ENCODE data around the gene FGF14. TPM values are rescaled to one million over a fixed set of nuclear protein-coding genes. Genes with fewer than 3 reads are reported as not detected.
"Not testable (repeated sequence)": the region's sequence is repeated elsewhere in the genome, so short reads cannot be mapped to it uniquely, and the experiment has no call there.

FGF14 gene
- total and polyA plus RNA-seq, 7 experiments from 2014 or later, result not detected

- Mint-ChIP-seq H3K27ac (no peak overlapping the region), H3K36me3 (no peaks in the 10 kb centered on the region), H3K9me3 (peaks cover 0 to 4% (median 0%) of the 10 kb centered on the region in 11 donors), H3K4me1 (no peaks in the 10 kb centered on the region), H3K4me3 (no peak overlapping the region), H3K27me3 (peaks cover 0 to 19% (median 17%) of the 10 kb centered on the region in 5 donors)
- ChIA-PET CTCF (no interaction called here), POLR2A (no interaction called here)
- H3K27me3 ChIP-seq (ENCODE audit: control insufficient read depth in 2 of 2, insufficient read depth in 2 of 2, low read length in 2 of 2), result no peaks in the 10 kb centered on the region
- intact Hi-C loops (cut with micrococcal nuclease), result no loop called here
- H3K9me3 ChIP-seq (ENCODE audit: control insufficient read depth in 2 of 3, low read length in 3 of 3), result no peaks in the 10 kb centered on the region
- DNase-seq (no peak), ATAC-seq (no peak)
- no peaks in the 10 kb centered on the region for H3K36me3 ChIP-seq (ENCODE audit: control insufficient read depth in 2 of 3, insufficient read depth in 3 of 3, low read length in 3 of 3)
- no peaks in the 10 kb centered on the region for H3K4me1 ChIP-seq (ENCODE audit: control insufficient read depth in 2 of 2, insufficient read depth in 2 of 2, low read length in 2 of 2)
- no peak overlapping the region for H3K4me3 ChIP-seq (ENCODE audit: low read length)
- no peak overlapping the region for H3K27ac ChIP-seq (ENCODE audit: low read depth, low read length)
Observed at GRCh38 chr13:102091231-102091630, 310.6 kb downstream of the FGF14 start.

GRCh38 chr13:102090532-102090931 lies 311.3 kb downstream of the FGF14 start:
- no peaks in the 10 kb centered on the region for H3K27me3 ChIP-seq (ENCODE audit: control insufficient read depth in 2 of 2, insufficient read depth in 2 of 2, low read length in 2 of 2)
- no peak overlapping the region for H3K4me3 Mint-ChIP-seq
- POLR2A ChIA-PET, result no interaction called here
- H3K4me3 ChIP-seq (ENCODE audit: low read length), result no peak overlapping the region
- H3K4me1 Mint-ChIP-seq, result no peaks in the 10 kb centered on the region
- H3K9me3 ChIP-seq (ENCODE audit: control insufficient read depth in 2 of 3, low read length in 3 of 3), result no peaks in the 10 kb centered on the region
- H3K36me3 ChIP-seq (ENCODE audit: control insufficient read depth in 2 of 3, insufficient read depth in 3 of 3, low read length in 3 of 3), result no peaks in the 10 kb centered on the region
- no peaks in the 10 kb centered on the region for H3K4me1 ChIP-seq (ENCODE audit: control insufficient read depth in 2 of 2, insufficient read depth in 2 of 2, low read length in 2 of 2)
- peaks cover 0 to 4% (median 0%) of the 10 kb centered on the region in 11 donors for H3K9me3 Mint-ChIP-seq
- H3K27me3 Mint-ChIP-seq, result peaks cover 0 to 19% (median 17%) of the 10 kb centered on the region in 5 donors
- DNase-seq (no peak), ATAC-seq (no peak)
- no peaks in the 10 kb centered on the region for H3K36me3 Mint-ChIP-seq
- no peak overlapping the region for H3K27ac ChIP-seq (ENCODE audit: low read depth, low read length)
- no peak overlapping the region for H3K27ac Mint-ChIP-seq
- intact Hi-C loops (cut with micrococcal nuclease), result no loop called here
- CTCF ChIA-PET, result no interaction called here

- no peaks in the 10 kb centered on the region for H3K4me1 ChIP-seq (ENCODE audit: control insufficient read depth in 2 of 2, insufficient read depth in 2 of 2, low read length in 2 of 2)
- H3K36me3 ChIP-seq (ENCODE audit: control insufficient read depth in 2 of 3, insufficient read depth in 3 of 3, low read length in 3 of 3), result no peaks in the 10 kb centered on the region
- ChIA-PET POLR2A (no interaction called here), CTCF (no interaction called here)
- ATAC-seq, result no peak
- H3K4me3 ChIP-seq (ENCODE audit: low read length), result no peak overlapping the region
- Mint-ChIP-seq H3K27ac (no peak overlapping the region), H3K36me3 (no peaks in the 10 kb centered on the region), H3K4me1 (no peaks in the 10 kb centered on the region), H3K27me3 (peaks cover 0 to 19% (median 14%) of the 10 kb centered on the region in 5 donors), H3K9me3 (peaks cover 0 to 4% (median 0%) of the 10 kb centered on the region in 11 donors), H3K4me3 (no peak overlapping the region)
- no peaks in the 10 kb centered on the region for H3K27me3 ChIP-seq (ENCODE audit: control insufficient read depth in 2 of 2, insufficient read depth in 2 of 2, low read length in 2 of 2)
- no peak overlapping the region for H3K27ac ChIP-seq (ENCODE audit: low read depth, low read length)
- no peaks in the 10 kb centered on the region for H3K9me3 ChIP-seq (ENCODE audit: control insufficient read depth in 2 of 3, low read length in 3 of 3)
- intact Hi-C loops (cut with micrococcal nuclease), result no loop called here
- DNase-seq, result no peak
Observed at GRCh38 chr13:102089722-102090121, 312.1 kb downstream of the FGF14 start.

GRCh38 chr13:102089177-102089576 lies 312.7 kb downstream of the FGF14 start:
- no peak for DNase-seq
- POLR2A ChIA-PET, result no interaction called here
- Histone ChIP-seq H3K36me3 (ENCODE audit: control insufficient read depth in 2 of 3, insufficient read depth in 3 of 3, low read length in 3 of 3) (no peaks in the 10 kb centered on the region), H3K4me3 (ENCODE audit: low read length) (no peak overlapping the region), H3K9me3 (ENCODE audit: control insufficient read depth in 2 of 3, low read length in 3 of 3) (no peaks in the 10 kb centered on the region), H3K27me3 (ENCODE audit: control insufficient read depth in 2 of 2, insufficient read depth in 2 of 2, low read length in 2 of 2) (no peaks in the 10 kb centered on the region), H3K27ac (ENCODE audit: low read depth, low read length) (no peak overlapping the region), H3K4me1 (ENCODE audit: control insufficient read depth in 2 of 2, insufficient read depth in 2 of 2, low read length in 2 of 2) (no peaks in the 10 kb centered on the region)
- no peaks in the 10 kb centered on the region for H3K4me1 Mint-ChIP-seq
- no peak for ATAC-seq
- H3K4me3 Mint-ChIP-seq, result no peak overlapping the region
- intact Hi-C loops (cut with micrococcal nuclease), result no loop called here
- H3K9me3 Mint-ChIP-seq, result peaks cover 0 to 4% (median 0%) of the 10 kb centered on the region in 11 donors
- H3K27ac Mint-ChIP-seq, result no peak overlapping the region
- CTCF ChIA-PET, result no interaction called here
- peaks cover 0 to 19% (median 11%) of the 10 kb centered on the region in 5 donors for H3K27me3 Mint-ChIP-seq
- no peaks in the 10 kb centered on the region for H3K36me3 Mint-ChIP-seq

- intact Hi-C loops (cut with micrococcal nuclease), result no loop called here
- ATAC-seq, result no peak
- ChIA-PET POLR2A (no interaction called here), CTCF (no interaction called here)
- Mint-ChIP-seq H3K9me3 (no peaks in the 10 kb centered on the region), H3K4me1 (no peaks in the 10 kb centered on the region), H3K27ac (no peak overlapping the region), H3K36me3 (no peaks in the 10 kb centered on the region), H3K4me3 (no peak overlapping the region), H3K27me3 (peaks cover 0 to 5% (median 0%) of the 10 kb centered on the region in 5 donors)
- Histone ChIP-seq H3K4me3 (ENCODE audit: low read length) (no peak overlapping the region), H3K36me3 (ENCODE audit: control insufficient read depth in 2 of 3, insufficient read depth in 3 of 3, low read length in 3 of 3) (no peaks in the 10 kb centered on the region), H3K27ac (ENCODE audit: low read depth, low read length) (no peak overlapping the region), H3K4me1 (ENCODE audit: control insufficient read depth in 2 of 2, insufficient read depth in 2 of 2, low read length in 2 of 2) (no peaks in the 10 kb centered on the region), H3K9me3 (ENCODE audit: control insufficient read depth in 2 of 3, low read length in 3 of 3) (no peaks in the 10 kb centered on the region), H3K27me3 (ENCODE audit: control insufficient read depth in 2 of 2, insufficient read depth in 2 of 2, low read length in 2 of 2) (no peaks in the 10 kb centered on the region)
- DNase-seq, result no peak
Observed at GRCh38 chr13:102073251-102073650, 328.6 kb downstream of the FGF14 start.

GRCh38 chr13:102071711-102072110 lies 330.1 kb downstream of the FGF14 start:
- H3K4me1 ChIP-seq (ENCODE audit: control insufficient read depth in 2 of 2, insufficient read depth in 2 of 2, low read length in 2 of 2), result no peaks in the 10 kb centered on the region
- ChIA-PET POLR2A (no interaction called here), CTCF (no interaction called here)
- no peaks in the 10 kb centered on the region for H3K27me3 ChIP-seq (ENCODE audit: control insufficient read depth in 2 of 2, insufficient read depth in 2 of 2, low read length in 2 of 2)
- no peak for ATAC-seq
- Mint-ChIP-seq H3K27ac (no peak overlapping the region), H3K9me3 (peaks cover 0 to 2% (median 0%) of the 10 kb centered on the region in 11 donors), H3K36me3 (no peaks in the 10 kb centered on the region), H3K4me3 (no peak overlapping the region), H3K27me3 (peaks cover 0 to 5% (median 0%) of the 10 kb centered on the region in 5 donors), H3K4me1 (no peaks in the 10 kb centered on the region)
- no peaks in the 10 kb centered on the region for H3K36me3 ChIP-seq (ENCODE audit: control insufficient read depth in 2 of 3, insufficient read depth in 3 of 3, low read length in 3 of 3)
- H3K9me3 ChIP-seq (ENCODE audit: control insufficient read depth in 2 of 3, low read length in 3 of 3), result no peaks in the 10 kb centered on the region
- no peak overlapping the region for H3K27ac ChIP-seq (ENCODE audit: low read depth, low read length)
- intact Hi-C loops (cut with micrococcal nuclease), result no loop called here
- no peak for DNase-seq
- H3K4me3 ChIP-seq (ENCODE audit: low read length), result no peak overlapping the region

GRCh38 chr13:102068323-102068722 lies 333.5 kb downstream of the FGF14 start:
- H3K4me1 Mint-ChIP-seq; H3K27me3 ChIP-seq (ENCODE audit: control insufficient read depth in 2 of 2, insufficient read depth in 2 of 2, low read length in 2 of 2); H3K27ac Mint-ChIP-seq; CTCF ChIA-PET; H3K9me3 ChIP-seq (ENCODE audit: control insufficient read depth in 2 of 3, low read length in 3 of 3); H3K27me3 Mint-ChIP-seq; H3K4me1 ChIP-seq (ENCODE audit: control insufficient read depth in 2 of 2, insufficient read depth in 2 of 2, low read length in 2 of 2); H3K9me3 Mint-ChIP-seq; H3K4me3 ChIP-seq (ENCODE audit: low read length); H3K36me3 ChIP-seq (ENCODE audit: control insufficient read depth in 2 of 3, insufficient read depth in 3 of 3, low read length in 3 of 3); POLR2A ChIA-PET; DNase-seq; intact Hi-C loops (cut with micrococcal nuclease); H3K36me3 Mint-ChIP-seq; ATAC-seq; H3K4me3 Mint-ChIP-seq; H3K27ac ChIP-seq (ENCODE audit: low read depth, low read length): not testable (repeated sequence)
